CD4-positive, alpha-beta T cell treated with Interleukin-15 for 4 hours (primary cell): ENCODE measurements around the gene C6orf120.
"Not testable (repeated sequence)": the region's sequence is repeated elsewhere in the genome, so short reads cannot be mapped to it uniquely, and the experiment has no call there.

ENCODE experiments used
- DNase-seq: peaks from one replicate; pipeline ENCODE4 v3.0.0-alpha.2; 2020; ENCODE audit warnings: low spot score

Gene C6orf120

DNA sequence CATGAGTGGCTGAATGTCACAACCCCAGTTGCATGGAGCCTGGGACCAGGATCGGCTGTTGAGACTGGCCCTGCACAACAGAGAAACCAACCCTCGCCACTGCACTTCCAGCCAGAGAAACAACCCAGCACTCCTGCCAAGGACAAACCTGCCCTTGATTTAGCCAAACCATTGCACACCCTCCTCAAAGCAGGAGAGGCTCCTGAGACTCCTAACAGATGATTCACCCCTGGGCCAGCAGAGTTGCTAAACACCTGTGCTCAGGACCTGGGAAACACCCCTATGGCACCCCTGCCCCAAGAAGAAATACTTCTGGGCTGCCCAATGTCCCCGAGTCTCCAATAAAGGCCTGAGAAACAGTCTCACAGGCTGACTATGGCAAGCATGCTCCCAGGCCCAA is 17.9 kb upstream of the C6orf120 start:
- no peak for DNase-seq

GRCh38 chr6:169685860-169686259 is 16.1 kb upstream of the C6orf120 start:
- no peak for DNase-seq

- DNase-seq, result no peak
These were observed 12.6 kb upstream of the C6orf120 start for GRCh38 chr6:169689287-169689686.

DNA sequence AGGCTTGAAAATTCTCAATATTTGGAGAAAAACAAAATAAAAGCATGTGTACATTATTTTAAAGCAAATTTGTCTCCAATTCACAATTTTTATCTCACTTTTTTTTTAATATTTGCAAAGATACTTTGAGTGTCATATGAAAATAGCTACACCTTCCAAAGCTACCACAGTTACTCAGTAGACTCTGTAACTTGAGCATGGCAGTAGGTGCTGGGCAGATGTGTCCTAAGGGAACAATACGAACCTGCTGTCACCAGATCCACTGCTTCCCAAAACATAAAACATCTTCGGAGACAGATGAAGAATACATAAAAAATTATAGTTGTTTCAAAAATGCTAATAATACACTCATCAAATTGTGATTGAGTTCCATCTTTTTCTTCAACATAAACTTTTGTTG is 10.7 kb upstream of the C6orf120 start:
- DNase-seq, result no peak

GRCh38 chr6:169692516-169692915 is 9.4 kb upstream of the C6orf120 start:
- DNase-seq, result no peak

- no peak for DNase-seq
These were observed 6.8 kb upstream of the C6orf120 start for GRCh38 chr6:169695131-169695530.

- DNase-seq, result not testable (repeated sequence)
These were observed 4.8 kb upstream of the C6orf120 start for GRCh38 chr6:169697115-169697514.

DNA sequence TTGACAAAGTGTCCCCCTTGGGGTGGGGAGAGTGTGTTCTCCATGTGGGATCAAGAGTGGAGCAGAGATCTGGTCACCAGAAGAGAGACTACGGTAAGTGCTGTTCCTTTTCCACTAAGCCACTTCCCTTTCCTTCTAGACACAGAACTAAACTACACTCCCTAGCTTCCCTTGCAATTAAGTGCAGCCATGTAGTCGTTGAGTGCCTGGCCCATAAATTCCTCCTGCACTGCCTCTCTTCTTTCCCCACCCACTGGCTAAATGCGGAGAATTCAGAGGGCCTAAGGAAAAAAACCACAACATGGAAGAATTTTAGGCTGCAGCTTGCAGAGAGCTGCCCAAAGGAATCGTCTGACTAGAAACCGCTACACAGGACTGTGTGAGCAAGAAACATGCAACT is 1.6 kb upstream of the C6orf120 start:
- no peak for DNase-seq

GRCh38 chr6:169701311-169701953 is 494 bp upstream of the C6orf120 start:
- DNase-seq, result no peak

- no peak for DNase-seq
These were observed 917 bp downstream of the C6orf120 start for GRCh38 chr6:169702840-169703246.

DNA sequence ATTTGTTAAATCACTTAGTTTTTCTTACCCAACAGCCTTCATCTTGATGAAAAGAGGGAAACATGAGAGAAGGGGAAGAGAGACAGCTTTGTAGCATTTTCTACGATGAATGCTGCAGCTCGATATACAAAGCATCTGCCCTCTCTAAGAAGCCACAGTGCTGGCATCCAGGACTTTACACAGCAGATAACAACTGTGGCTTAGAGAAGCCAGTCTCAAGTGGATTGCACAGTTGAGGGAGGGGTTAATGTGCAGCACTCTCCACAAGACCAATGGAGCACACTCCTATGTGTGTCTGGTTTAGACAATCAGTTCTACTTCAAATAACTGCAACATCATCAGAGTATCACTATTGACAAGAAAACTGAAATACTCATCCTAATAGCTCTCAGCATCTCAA is 5.8 kb downstream of the C6orf120 start:
- DNase-seq, result no peak

DNA sequence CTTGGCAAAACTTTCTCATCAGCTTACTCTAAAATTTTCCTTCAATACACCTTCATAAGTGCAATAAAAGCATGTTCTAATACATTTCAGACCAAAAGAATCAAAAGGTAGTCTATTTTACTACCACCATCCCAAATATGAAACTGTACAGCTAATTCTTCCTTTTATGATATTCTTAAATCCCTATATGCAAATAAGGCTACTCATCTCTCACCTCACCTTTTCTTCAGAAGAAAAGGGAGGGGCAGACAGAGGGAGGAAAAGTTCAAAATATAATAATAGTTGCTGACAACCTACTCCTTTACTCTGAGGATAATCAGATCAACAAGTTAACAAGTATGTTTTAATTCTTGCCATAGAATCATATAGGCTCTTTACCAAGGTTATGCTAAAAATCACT is 7.4 kb downstream of the C6orf120 start:
- DNase-seq, result no peak

GRCh38 chr6:169710009-169710408 is 8.1 kb downstream of the C6orf120 start:
- DNase-seq, result no peak

- no peak for DNase-seq
These were observed 12.3 kb downstream of the C6orf120 start for GRCh38 chr6:169714178-169714577.

- no peak for DNase-seq
These were observed 12.7 kb downstream of the C6orf120 start for GRCh38 chr6:169714595-169714994.

DNA sequence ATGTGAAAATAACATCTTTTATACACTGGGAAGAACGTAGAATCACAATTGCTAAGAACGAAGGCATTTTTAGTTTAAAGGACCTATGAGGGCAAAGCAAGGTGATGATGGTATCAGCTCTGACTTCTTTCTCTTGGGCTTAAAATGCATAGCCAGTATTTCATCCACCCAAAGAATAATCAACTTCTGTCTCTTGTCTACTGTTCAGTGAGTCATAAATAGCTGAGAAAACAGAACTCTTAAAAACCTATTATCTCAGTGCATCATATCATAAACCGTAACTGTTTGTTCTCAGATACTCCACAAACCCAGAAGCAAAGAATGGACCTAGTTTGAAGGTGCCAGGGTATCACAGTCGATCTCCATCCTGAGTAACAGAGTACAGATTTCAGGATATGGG is 17.2 kb downstream of the C6orf120 start:
- no peak for DNase-seq

GRCh38 chr6:169720207-169720855 is 18.4 kb downstream of the C6orf120 start:
- no peak for DNase-seq

DNA sequence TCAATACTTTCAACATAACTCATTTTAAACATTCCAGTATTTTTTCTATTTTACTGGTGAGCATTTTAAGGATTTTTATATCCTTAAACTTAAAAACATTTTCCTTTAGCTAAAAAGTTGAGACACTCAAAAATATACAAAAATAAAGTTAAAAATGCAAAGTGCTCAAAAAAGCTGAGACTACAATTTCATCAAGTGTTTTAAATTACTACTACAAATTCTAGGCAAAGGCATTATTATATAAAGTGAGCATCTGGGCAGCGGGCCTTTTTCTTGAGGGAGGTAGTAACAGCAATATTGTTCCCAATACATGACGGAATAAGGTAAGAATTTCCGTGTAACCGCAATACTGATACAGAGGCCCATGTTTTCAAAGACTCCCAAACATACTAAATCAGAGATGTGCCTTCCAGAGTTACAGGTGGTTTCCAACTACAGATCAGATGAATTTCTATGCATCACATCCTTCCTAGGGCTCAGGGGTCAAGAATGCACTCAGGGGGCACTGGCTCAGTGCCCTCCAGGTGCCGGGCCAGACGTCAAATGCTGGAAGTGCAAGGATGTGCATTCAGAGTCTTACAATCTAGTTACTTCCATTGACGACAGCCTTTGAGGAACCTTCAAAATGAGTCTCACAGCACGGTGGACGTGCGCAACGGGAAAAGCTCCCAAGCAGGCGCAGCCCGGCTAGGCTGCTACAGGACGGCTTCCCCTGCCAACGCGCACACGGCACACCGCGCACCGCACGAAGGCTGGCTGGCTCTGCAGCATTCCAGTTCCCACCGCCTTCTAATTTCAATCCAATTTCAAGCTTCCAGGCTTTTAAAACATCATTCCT is 20.7 kb downstream of the C6orf120 start:
- DNase-seq, result peak; percentile 18

DNA sequence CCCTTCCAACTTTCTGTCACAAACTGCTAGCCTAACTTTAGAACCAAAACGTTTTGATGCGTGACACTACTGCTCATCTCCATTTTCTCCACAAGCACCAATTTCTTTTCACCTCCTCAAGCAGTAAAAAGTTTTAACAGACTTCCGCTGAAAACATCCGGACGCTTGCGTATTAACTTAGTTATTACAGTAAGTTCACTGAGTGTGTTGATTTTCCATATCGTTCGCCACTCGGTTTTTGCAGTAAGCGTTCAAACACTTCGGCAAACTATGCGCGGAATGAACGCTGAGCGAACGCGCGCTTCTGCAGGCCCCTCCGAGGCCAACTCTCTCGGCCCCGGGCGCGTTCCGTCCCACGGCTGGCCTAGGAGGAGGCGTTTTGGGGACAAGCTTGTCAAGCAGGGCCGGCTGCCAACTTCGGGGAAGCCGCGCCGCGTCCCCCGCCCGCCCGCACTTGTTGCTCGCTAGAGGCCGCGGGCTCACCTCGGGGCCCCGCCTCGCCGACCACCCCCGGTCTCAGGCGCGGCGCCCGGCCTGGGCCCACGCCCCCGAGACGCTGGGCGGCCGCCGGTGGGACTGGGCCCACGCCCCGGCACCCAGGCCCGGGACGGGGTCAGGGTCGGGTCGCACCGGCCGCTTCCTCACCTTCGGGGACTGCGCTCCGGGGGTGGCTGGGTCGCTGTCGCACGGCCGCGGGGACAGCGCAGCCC is 21.4 kb downstream of the C6orf120 start:
- peak; percentile 52 for DNase-seq

DNA sequence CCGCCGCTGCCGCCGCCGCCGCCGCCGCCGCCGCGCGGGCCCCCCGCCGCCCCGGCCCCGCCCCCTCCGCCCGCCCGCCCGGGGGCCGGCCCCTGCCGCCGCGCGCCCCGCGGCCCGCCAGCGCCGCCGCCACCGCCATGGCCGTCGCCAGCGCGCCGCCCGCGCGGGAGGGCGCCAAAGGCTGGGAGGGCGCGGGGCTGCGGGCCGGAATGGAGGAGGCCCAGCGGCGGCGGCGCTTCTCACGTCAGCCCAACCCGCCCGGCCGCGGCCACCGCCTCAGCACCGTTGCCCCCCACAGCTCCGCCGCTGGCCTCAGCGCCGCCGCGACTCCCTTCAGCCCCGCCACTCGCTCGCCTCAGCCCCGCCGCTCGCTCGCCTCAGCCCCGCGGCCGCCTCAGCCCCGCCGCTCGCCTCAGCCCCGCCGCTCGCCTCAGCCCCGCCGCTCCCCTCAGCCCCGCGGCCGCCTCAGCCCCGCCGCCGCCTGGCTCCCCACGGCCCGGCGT is 22.1 kb downstream of the C6orf120 start:
- DNase-seq, result peak; percentile 24

DNA sequence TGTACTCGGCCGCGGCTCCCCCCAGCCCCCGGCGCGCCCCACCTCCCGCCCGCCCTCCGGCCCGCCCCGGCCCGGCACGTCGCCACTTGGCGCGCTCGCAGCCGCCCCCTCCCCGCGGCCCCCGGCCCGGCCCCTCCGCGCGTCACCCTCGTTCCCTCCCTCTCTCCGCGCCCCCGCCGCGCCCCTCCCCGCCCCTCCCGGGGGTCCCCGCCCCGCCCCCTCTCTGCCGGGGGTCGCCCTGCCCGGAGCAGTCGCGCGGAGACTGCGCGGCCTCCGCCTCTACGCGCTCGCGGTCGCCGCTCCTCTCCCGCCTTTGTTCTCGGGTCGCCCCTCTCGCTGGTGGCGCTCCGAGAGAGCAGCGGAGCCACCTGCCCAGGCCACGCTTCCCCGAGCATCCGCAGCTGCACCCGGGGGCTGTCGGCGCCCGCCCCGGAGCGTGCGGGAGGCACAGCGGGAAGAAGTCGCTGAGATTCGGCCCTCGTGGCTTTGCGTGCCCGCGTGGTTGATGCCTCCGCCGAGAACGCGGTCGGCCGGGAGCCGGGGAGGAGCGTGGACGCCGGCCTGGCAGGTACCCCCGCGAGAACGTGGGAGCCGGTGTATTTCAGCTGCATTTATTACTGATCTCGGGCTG is 22.7 kb downstream of the C6orf120 start, which contains the start of gene PHF10:
TSS of gene PHF10 (minus strand) at position 7 of the 631 bp plus-strand sequence. CDS start 569 bp downstream, outside the sequence.
- DNase-seq, result peak; percentile 66
